ENCODE results near the gene SAMD15.

- TF ChIP-seq POLR2A (IDR thresholded peaks at IDR 0.05) (no peak), CTCF (IDR thresholded peaks at IDR 0.05) (peak in 3 of 4 experiments; percentile 15 to 32 (median 22)), POLR2AphosphoS5 (IDR thresholded peaks at IDR 0.05) (peak in 3 of 4 donors; percentile 15 to 54 (median 52)), EP300 (IDR thresholded peaks at IDR 0.05) (peak in 1 of 4 donors; percentile 9)
These were observed at the start of gene SAMD15, which contains the start of gene TMED8 for GRCh38 chr14:77376771-77377501.

Measured in sigmoid colon (tissue), 4 donors.